ENCODE measurements around the gene SLC6A6. TPM values are rescaled to one million over a fixed set of nuclear protein-coding genes. Genes with fewer than 3 reads are reported as not detected.
A peak's percentile ranks its signal among the peaks of the same experiment; 100 is the strongest.

SLC6A6 gene
- total RNA-seq, 2 experiments from 2014 or later = 39.8 to 42.6 TPM

GRCh38 chr3:14423197-14423743 lies 20.9 kb downstream of the SLC6A6 start:
- H3K4me1 Mint-ChIP-seq = peaks cover 55% of the 10 kb centered on the region
- ATAC-seq (ENCODE audit: low read depth) = no peak
- no peak overlapping the region for H3K4me3 Mint-ChIP-seq
- no peak for DNase-seq
- peaks cover 3% of the 10 kb centered on the region for H3K36me3 Mint-ChIP-seq
- H3K27ac Mint-ChIP-seq = peak overlapping the region; percentile 90
- no peaks in the 10 kb centered on the region for H3K27me3 Mint-ChIP-seq
- POLR2A ChIA-PET = interaction anchor here (5.3 kb wide), 1 partner anchor 20 kb away, joined by 50 read pairs; the partner anchor contains the start of gene SLC6A6
- no peaks in the 10 kb centered on the region for H3K9me3 Mint-ChIP-seq

- Mint-ChIP-seq H3K36me3 (peaks cover 3% of the 10 kb centered on the region), H3K4me3 (peak overlapping the region; percentile 49), H3K9me3 (no peaks in the 10 kb centered on the region), H3K27me3 (no peaks in the 10 kb centered on the region), H3K4me1 (peaks cover 61% of the 10 kb centered on the region), H3K27ac (peak overlapping the region; percentile 90)
- no peak for ATAC-seq (ENCODE audit: low read depth)
- POLR2A ChIA-PET = interaction anchor here (5.3 kb wide), 1 partner anchor 20 kb away, joined by 50 read pairs; the partner anchor contains the start of gene SLC6A6
- DNase-seq = no peak
Measured at GRCh38 chr3:14423963-14424362, 21.6 kb downstream of the SLC6A6 start.

GRCh38 chr3:14424711-14425580 lies 22.5 kb downstream of the SLC6A6 start:
- peak overlapping the region; percentile 79 for H3K4me3 Mint-ChIP-seq
- peaks cover 3% of the 10 kb centered on the region for H3K36me3 Mint-ChIP-seq
- POLR2A ChIA-PET = interaction anchor here (1.0 to 5.3 kb wide), 4 partner anchors 9 to 21 kb away, joined by 3 to 50 read pairs (median 4); partner anchors contain the start of gene SLC6A6
- peaks cover 71% of the 10 kb centered on the region for H3K4me1 Mint-ChIP-seq
- H3K27ac Mint-ChIP-seq = peak overlapping the region; percentile 90
- DNase-seq (peak; percentile 44), ATAC-seq (ENCODE audit: low read depth) (peak; percentile 43)
- H3K27me3 Mint-ChIP-seq = no peaks in the 10 kb centered on the region
- H3K9me3 Mint-ChIP-seq = no peaks in the 10 kb centered on the region

- peak; percentile 84 for ATAC-seq (ENCODE audit: low read depth)
- POLR2A ChIA-PET = interaction anchor here (1.0 to 5.3 kb wide), 4 partner anchors 8 to 22 kb away, joined by 3 to 50 read pairs (median 4); partner anchors contain the start of gene SLC6A6
Measured at GRCh38 chr3:14425581-14426304, 23.3 kb downstream of the SLC6A6 start.

GRCh38 chr3:14426305-14426620 lies 23.9 kb downstream of the SLC6A6 start:
- DNase-seq = no peak
- no peak for ATAC-seq (ENCODE audit: low read depth)
- Mint-ChIP-seq H3K4me1 (peaks cover 83% of the 10 kb centered on the region), H3K9me3 (no peaks in the 10 kb centered on the region), H3K4me3 (peak overlapping the region; percentile 79), H3K36me3 (peaks cover 1% of the 10 kb centered on the region), H3K27me3 (no peaks in the 10 kb centered on the region), H3K27ac (peak overlapping the region; percentile 90)
- POLR2A ChIA-PET = interaction anchor here (5.3 kb wide), 1 partner anchor 23 kb away, joined by 50 read pairs; the partner anchor contains the start of gene SLC6A6

More at GRCh38 chr3:14425581-14426304, 23.3 kb downstream of the SLC6A6 start:
- H3K9me3 Mint-ChIP-seq = no peaks in the 10 kb centered on the region
- H3K36me3 Mint-ChIP-seq = peaks cover 2% of the 10 kb centered on the region
- peak overlapping the region; percentile 90 for H3K27ac Mint-ChIP-seq
- no peaks in the 10 kb centered on the region for H3K27me3 Mint-ChIP-seq
- peak; percentile 64 for DNase-seq
- H3K4me3 Mint-ChIP-seq = peak overlapping the region; percentile 79
- H3K4me1 Mint-ChIP-seq = peaks cover 78% of the 10 kb centered on the region

GRCh38 chr3:14428087-14429033 lies 26.0 kb downstream of the SLC6A6 start:
- DNase-seq = no peak
- no peak overlapping the region for H3K4me3 Mint-ChIP-seq
- no peaks in the 10 kb centered on the region for H3K9me3 Mint-ChIP-seq
- POLR2A ChIA-PET = interaction anchor here (5.3 kb wide), 1 partner anchor 25 kb away, joined by 50 read pairs; the partner anchor contains the start of gene SLC6A6
- ATAC-seq (ENCODE audit: low read depth) = no peak
- peaks cover 89% of the 10 kb centered on the region for H3K4me1 Mint-ChIP-seq
- peak overlapping the region; percentile 76 for H3K27ac Mint-ChIP-seq
- peaks cover 1% of the 10 kb centered on the region for H3K36me3 Mint-ChIP-seq
- H3K27me3 Mint-ChIP-seq = no peaks in the 10 kb centered on the region

GRCh38 chr3:14429237-14429636 lies 26.8 kb downstream of the SLC6A6 start:
- H3K4me3 Mint-ChIP-seq = no peak overlapping the region
- peak overlapping the region; percentile 76 for H3K27ac Mint-ChIP-seq
- DNase-seq (no peak), ATAC-seq (ENCODE audit: low read depth) (no peak)
- H3K4me1 Mint-ChIP-seq = peaks cover 86% of the 10 kb centered on the region
- no peaks in the 10 kb centered on the region for H3K9me3 Mint-ChIP-seq
- no peaks in the 10 kb centered on the region for H3K27me3 Mint-ChIP-seq
- POLR2A ChIA-PET = interaction anchor here (5.4 kb wide), 1 partner anchor 26 kb away, joined by 61 read pairs; the partner anchor contains the start of gene SLC6A6
- H3K36me3 Mint-ChIP-seq = peaks cover 1% of the 10 kb centered on the region

GRCh38 chr3:14429640-14430039 lies 27.2 kb downstream of the SLC6A6 start:
- Mint-ChIP-seq H3K27me3 (no peaks in the 10 kb centered on the region), H3K4me3 (no peak overlapping the region), H3K4me1 (peaks cover 87% of the 10 kb centered on the region), H3K27ac (peak overlapping the region; percentile 76), H3K9me3 (no peaks in the 10 kb centered on the region), H3K36me3 (peaks cover 1% of the 10 kb centered on the region)
- ATAC-seq (ENCODE audit: low read depth) (no peak), DNase-seq (no peak)
- POLR2A ChIA-PET = interaction anchor here (5.4 kb wide), 1 partner anchor 26 kb away, joined by 61 read pairs; the partner anchor contains the start of gene SLC6A6

GRCh38 chr3:14430053-14430452 lies 27.6 kb downstream of the SLC6A6 start:
- Mint-ChIP-seq H3K9me3 (no peaks in the 10 kb centered on the region), H3K4me3 (peak overlapping the region; percentile 10), H3K27ac (peak overlapping the region; percentile 76), H3K36me3 (peaks cover 1% of the 10 kb centered on the region), H3K27me3 (no peaks in the 10 kb centered on the region), H3K4me1 (peaks cover 87% of the 10 kb centered on the region)
- POLR2A ChIA-PET = interaction anchor here (5.4 kb wide), 1 partner anchor 26 kb away, joined by 61 read pairs; the partner anchor contains the start of gene SLC6A6
- ATAC-seq (ENCODE audit: low read depth) (no peak), DNase-seq (no peak)

- Mint-ChIP-seq H3K9me3 (no peaks in the 10 kb centered on the region), H3K4me3 (peak overlapping the region; percentile 87), H3K36me3 (peaks cover 1% of the 10 kb centered on the region), H3K27ac (peak overlapping the region; percentile 99), H3K4me1 (peaks cover 81% of the 10 kb centered on the region), H3K27me3 (no peaks in the 10 kb centered on the region)
- no peak for DNase-seq
- ATAC-seq (ENCODE audit: low read depth) = no peak
- POLR2A ChIA-PET = interaction anchor here (0.6 to 5.4 kb wide), 5 partner anchors 27 to 459 kb away, joined by 3 to 61 read pairs (median 4); partner anchors contain the start of genes CHCHD4, SLC6A6 and TMEM43
Measured at GRCh38 chr3:14430706-14431451, 28.5 kb downstream of the SLC6A6 start.

GRCh38 chr3:14431452-14431916 lies 29.1 kb downstream of the SLC6A6 start:
- Mint-ChIP-seq H3K36me3 (peaks cover 1% of the 10 kb centered on the region), H3K4me1 (peaks cover 75% of the 10 kb centered on the region), H3K9me3 (no peaks in the 10 kb centered on the region), H3K4me3 (peak overlapping the region; percentile 87), H3K27me3 (no peaks in the 10 kb centered on the region), H3K27ac (peak overlapping the region; percentile 99)
- DNase-seq = peak; percentile 51
- ATAC-seq (ENCODE audit: low read depth) = peak; percentile 4
- POLR2A ChIA-PET = interaction anchor here (0.6 to 5.4 kb wide), 10 partner anchors 11 to 307 kb away, joined by 3 to 61 read pairs (median 6); partner anchors contain the start of genes CHCHD4, LSM3, SLC6A6 and TMEM43
